ENCODE results near the gene ROBO1.

Gene ROBO1

GRCh38 chr3:79002465-79003372 lies 765.1 kb downstream of the ROBO1 start:
- no peak for DNase-seq

GRCh38 chr3:79001255-79001654 lies 766.5 kb downstream of the ROBO1 start:
- no peak for DNase-seq

DNA sequence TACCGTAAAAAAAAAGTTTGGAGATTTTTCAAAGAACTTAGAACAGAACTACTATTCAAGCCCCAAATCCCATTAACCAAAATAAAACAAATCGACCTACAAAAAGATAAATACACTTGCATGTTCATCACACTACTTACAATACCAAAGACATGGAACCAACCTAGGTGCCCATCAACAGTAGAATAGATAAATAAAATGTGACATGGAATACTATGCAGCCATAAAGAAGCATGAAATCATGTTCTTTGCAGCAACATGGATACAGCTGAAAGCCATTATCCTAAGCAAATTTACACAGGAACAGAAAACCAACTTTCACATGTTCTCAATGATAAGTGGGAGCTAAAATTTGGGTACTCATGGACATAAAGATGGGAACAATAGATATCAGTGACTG lies 768.7 kb downstream of the ROBO1 start:
- no peak for DNase-seq

DNA sequence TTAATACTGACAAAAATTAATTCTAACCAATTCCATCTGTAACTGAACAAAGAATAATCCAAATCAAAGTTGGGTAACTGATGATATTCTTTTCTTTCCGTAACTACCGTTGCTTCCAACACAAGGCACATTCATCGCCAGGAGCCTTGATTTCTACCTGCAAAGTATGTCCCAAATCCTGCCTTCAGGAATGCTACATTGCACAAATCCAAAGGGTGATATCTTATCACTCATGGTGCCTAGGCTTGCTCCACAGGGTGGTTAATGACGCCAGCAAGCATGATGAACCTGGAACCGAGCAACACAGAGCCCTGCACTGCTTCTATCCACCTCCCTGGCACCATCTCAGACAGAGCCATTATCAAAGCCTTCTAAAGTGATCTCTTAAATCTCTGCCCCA lies 772.7 kb downstream of the ROBO1 start:
- no peak for DNase-seq

- DNase-seq = no peak
Observed at GRCh38 chr3:78994174-78995027, 773.4 kb downstream of the ROBO1 start.

GRCh38 chr3:78993375-78993774 lies 774.4 kb downstream of the ROBO1 start:
- DNase-seq = no peak

- no peak for DNase-seq
Observed at GRCh38 chr3:78992830-78993229, 775.0 kb downstream of the ROBO1 start.

DNA sequence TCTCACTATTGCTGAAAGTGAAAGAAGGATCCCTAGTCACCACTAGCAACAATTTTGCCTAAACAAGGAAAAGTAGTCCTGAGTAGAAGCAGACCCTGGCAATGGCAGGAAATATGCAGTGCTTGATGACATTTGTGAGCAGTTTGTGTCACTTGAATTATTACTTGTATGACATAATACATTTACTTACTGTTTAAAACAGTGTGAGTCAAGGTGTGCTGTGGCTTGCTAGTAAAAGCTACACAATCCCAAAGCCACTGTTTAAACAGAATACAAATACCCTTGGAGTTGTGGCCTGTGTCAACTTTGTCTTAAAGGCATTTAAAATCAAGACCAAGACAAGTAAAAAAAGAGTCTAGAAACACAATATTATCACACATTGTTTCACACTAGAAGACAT lies 775.4 kb downstream of the ROBO1 start:
- no peak for DNase-seq

- no peak for DNase-seq
Observed at GRCh38 chr3:78991656-78992055, 776.1 kb downstream of the ROBO1 start.

GRCh38 chr3:78990156-78990555 lies 777.6 kb downstream of the ROBO1 start:
- DNase-seq = no peak

DNA sequence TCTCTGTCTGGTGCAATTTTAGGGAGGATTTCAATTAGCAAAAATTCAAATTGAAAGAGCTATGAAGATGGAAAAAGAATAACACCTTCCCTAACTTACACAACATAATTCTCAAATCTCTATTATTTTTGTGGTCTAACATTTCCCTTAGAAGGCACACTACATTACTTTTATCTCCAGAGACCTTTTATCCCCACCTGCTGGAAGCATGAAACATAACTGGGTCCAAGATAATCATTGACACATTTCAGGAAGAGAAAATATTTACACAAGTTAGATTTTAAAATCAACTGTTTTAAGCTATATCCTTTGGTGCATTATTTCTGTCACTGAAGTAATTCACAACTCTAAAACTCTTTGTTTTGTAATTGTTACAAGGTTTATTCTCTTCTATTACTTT lies 779.5 kb downstream of the ROBO1 start:
- no peak for DNase-seq

DNA sequence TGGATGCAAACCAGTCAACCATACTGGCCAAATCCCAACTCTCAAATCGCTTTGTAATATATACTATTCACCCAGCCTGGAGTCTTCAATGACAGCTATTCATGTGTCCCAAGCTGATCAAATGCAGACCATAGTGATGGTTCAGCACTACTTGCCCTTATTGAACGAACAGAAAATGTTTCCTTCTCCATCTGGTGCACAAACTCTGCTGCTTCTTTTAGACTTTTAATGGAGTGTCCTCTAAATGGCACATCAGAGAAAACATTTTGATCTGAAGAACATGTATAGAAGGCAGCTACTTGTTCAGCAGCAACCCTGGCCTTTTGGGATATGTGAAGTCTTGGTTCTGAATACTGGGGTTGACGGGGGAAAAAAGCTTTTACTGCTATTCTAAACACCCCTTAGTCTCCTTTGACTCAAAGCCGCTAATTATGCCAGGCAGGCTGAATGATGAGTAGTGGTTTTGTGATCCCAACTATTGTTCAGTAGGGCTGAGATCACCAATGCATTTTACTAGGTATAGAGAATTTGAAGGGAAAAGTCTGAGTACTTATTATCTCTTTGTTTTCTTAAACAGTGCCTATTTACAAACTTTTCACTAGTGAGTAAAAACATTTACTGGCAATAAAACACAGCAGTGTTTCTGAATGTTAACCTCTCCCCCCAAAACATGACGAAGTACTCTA lies 781.2 kb downstream of the ROBO1 start:
- DNase-seq = no peak

- DNase-seq = no peak
Observed at GRCh38 chr3:78985981-78986380, 781.8 kb downstream of the ROBO1 start.

DNA sequence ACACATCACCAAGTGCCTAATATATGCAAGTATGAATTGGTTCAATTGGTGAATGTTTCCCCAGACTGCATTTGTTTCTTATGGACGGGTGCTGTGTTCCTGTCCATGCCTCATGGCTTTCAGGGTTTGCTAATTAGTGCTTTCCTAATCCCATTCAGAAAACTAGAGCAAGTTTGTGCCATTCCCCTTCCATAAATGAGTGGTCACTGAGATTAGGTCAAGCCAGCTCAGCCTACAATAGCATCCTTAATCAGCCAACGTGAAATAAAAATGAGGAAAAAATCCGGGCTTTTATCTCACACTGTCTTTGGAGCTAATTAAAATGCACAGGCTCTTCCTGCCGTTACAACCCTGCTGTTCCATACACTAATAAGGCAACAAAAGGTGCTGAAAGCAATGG lies 788.8 kb downstream of the ROBO1 start:
- no peak for DNase-seq

- no peak for DNase-seq
Observed at GRCh38 chr3:78978037-78978436, 789.8 kb downstream of the ROBO1 start.

GRCh38 chr3:78977073-78977472 lies 790.7 kb downstream of the ROBO1 start:
- DNase-seq = no peak

DNA sequence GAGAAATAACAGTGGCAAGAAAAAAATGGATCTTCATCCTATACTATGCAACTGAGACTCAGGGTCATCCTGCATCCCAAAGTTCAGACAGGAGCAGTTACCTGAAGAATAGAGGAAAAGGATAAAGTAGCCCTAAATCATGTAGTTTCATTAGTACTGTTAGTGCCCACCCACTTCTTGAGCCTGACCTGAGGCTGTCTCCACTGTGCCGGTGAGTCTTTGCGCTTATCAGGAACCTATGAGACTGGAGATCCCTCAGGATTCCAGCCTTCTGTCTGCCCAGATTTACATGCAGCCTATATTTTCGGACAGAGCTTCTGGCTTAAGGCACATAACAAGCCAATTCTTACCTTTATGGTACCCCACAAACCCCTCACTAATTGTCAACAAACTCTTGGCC lies 791.6 kb downstream of the ROBO1 start:
- no peak for DNase-seq

GRCh38 chr3:78974181-78974790 lies 793.5 kb downstream of the ROBO1 start:
- no peak for DNase-seq

GRCh38 chr3:78972617-78973301 lies 795.0 kb downstream of the ROBO1 start:
- no peak for DNase-seq

DNA sequence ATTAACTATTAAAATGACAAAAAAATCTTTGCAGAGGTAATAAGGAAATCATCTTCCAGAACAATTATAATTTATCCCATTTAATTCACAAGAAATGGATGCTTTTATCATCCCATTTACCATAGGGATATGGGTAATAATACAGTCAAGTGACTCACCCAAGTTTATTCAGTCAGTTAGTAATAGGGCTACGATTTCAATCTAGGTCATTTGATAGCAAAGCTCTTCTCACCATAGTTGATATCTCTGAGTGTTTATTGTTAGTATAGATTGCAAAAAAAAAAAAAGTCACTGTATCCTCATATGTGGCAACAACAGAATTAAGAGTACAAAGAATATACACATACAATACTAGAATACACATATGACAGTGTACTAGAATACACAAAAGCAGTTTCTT lies 797.1 kb downstream of the ROBO1 start:
- no peak for DNase-seq

- no peak for DNase-seq
Observed at GRCh38 chr3:78969483-78969882, 798.3 kb downstream of the ROBO1 start.

DNA sequence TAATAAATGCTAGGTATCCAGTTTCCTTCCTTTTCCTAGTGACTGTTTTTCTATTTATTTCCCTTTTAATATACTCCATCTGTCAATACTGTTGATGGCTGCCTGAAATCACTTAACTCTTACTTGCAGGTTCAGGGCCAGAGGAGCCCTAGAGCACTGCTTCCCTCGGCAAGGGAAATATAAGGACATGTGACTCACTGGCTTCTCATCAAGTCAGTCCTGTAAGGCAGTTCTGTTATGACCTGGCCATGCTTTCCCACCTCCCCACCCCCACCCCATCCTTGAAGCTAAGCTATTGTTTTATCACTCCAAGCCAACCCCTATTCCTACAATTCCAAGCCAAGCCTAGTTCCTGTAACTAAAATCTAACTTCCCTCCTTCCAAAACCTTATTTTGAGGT lies 800.7 kb downstream of the ROBO1 start:
- no peak for DNase-seq

Data from NCI-H1417 treated with DMSO at 0.1 percent for 48 hours (cell line).